Activated CD4-positive, alpha-beta T cell treated with anti-CD3 and anti-CD28 coated beads for 36 hours (primary cell): ENCODE results near the gene ATP5MC2. TPM values are rescaled to one million over a fixed set of nuclear protein-coding genes. Genes with fewer than 3 reads are reported as not detected.
"Not testable (repeated sequence)": the region's sequence is repeated elsewhere in the genome, so short reads cannot be mapped to it uniquely, and the experiment has no call there.

ENCODE experiments used
- ATAC-seq: fragments of 200-7000 bp; cut with Tn5 transposase; one replicate; pipeline ENCODE4 v1.10.0; 2021; ENCODE audit warnings: mild to moderate bottlenecking, moderate library complexity
- CTCF ChIA-PET: fragments of 350-600 bp; sonication (Branson Sonifier 250); formaldehyde crosslinking; loops from one replicate; lab custom pipeline; 2021; ENCODE audit warnings: antibody characterized with exemption; lab: Charles Lee
- POLR2A ChIA-PET: fragments of 350-600 bp; sonication (Branson Sonifier 250); formaldehyde crosslinking; loops from one replicate; lab custom pipeline; 2021; ENCODE audit warnings: antibody characterized with exemption, inconsistent platforms; lab: Charles Lee
- DNase-seq: peaks from one replicate; pipeline ENCODE4 v3.0.0-alpha.2; 2020
- H3K27ac Mint-ChIP-seq: one replicate; pipeline ENCODE4 v1.8.0; 2021; ENCODE audit warnings: mixed read lengths
- H3K27me3 Mint-ChIP-seq: one replicate; pipeline ENCODE4 v1.8.0; 2021; ENCODE audit warnings: mixed read lengths
- H3K36me3 Mint-ChIP-seq: one replicate; pipeline ENCODE4 v1.8.0; 2021; ENCODE audit warnings: low read depth, mixed read lengths
- H3K4me1 Mint-ChIP-seq: one replicate; pipeline ENCODE4 v1.8.0; 2021; ENCODE audit warnings: mixed read lengths
- H3K4me3 Mint-ChIP-seq: one replicate; pipeline ENCODE4 v1.8.0; 2021; ENCODE audit warnings: mild to moderate bottlenecking, moderate library complexity, mixed read lengths
- H3K9me3 Mint-ChIP-seq: one replicate; pipeline ENCODE4 v1.8.0; 2021; ENCODE audit warnings: low read depth, mixed read lengths
- intact Hi-C, 2 experiments: fragments of 100-400 bp; cut with DNase I in 1 of 2; cut with micrococcal nuclease in 1 of 2; formaldehyde crosslinking; loops; one replicate each; pipeline versions ENCODE4 v1.14.2 to v1.15.1; 2022 to 2024; cut with DNase I, micrococcal nuclease
- total RNA-seq, 2 experiments: library from RNA; stranded (reverse); gene quantifications; one replicate each; pipeline ENCODE4 v1.2.3, GENCODE V29; 2021

Gene ATP5MC2
- total RNA-seq, 2 experiments from 2014 or later, result 356 to 415 TPM

DNA sequence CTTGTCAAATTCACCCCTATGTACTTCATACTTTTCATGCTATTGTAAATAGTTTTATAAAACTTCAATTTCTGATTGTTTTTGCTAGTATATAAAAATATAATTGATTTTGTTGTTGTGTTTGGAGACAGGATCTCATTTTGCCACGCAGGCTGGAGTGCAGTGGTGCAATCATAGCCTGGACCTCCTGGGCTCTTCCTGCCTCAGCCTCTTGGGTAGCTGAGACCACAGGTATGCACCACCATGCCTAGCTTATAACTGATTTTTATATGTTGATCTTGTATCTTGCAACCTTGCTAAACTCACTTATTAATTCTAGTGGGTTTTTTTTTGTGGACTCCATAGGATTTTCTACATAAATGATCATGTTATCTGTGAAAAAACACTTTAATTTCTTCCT lies 23.5 kb downstream of the ATP5MC2 start:
- no peaks in the 10 kb centered on the region for H3K4me1 Mint-ChIP-seq
- ATAC-seq, result no peak
- H3K36me3 Mint-ChIP-seq, result no peaks in the 10 kb centered on the region
- H3K27me3 Mint-ChIP-seq, result no peaks in the 10 kb centered on the region
- CTCF ChIA-PET, result interaction anchor here (1.7 kb wide), 1 partner anchor 109 kb away, joined by 6 read pairs; no protein-coding TSS in a partner anchor
- intact Hi-C loops, result no loop called here
- H3K4me3 Mint-ChIP-seq, result no peak overlapping the region
- POLR2A ChIA-PET, result no interaction called here
- H3K27ac Mint-ChIP-seq, result no peak overlapping the region
- no peaks in the 10 kb centered on the region for H3K9me3 Mint-ChIP-seq
- no peak for DNase-seq

DNA sequence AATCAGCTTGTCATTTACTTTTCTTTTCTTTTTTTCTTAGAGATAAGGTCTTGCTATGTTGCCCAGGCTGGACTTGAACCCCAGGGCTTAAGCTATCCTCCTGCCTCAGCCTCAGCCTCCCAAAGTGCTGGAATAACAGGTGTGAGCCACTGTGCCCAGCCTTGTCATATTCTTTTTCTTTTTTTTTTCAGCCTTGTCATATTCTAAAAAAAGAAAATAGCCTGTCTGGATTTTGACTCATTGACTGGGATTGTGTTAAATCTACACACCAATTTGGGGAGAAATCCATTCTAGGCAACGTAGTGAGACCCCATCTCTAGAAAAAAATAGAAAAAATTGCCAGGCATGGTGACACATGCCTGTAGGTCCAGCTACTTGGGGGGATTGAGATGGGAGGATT lies 24.1 kb downstream of the ATP5MC2 start:
- H3K9me3 Mint-ChIP-seq, result no peaks in the 10 kb centered on the region
- H3K4me1 Mint-ChIP-seq, result no peaks in the 10 kb centered on the region
- H3K27me3 Mint-ChIP-seq, result no peaks in the 10 kb centered on the region
- H3K4me3 Mint-ChIP-seq, result no peak overlapping the region
- no peaks in the 10 kb centered on the region for H3K36me3 Mint-ChIP-seq
- ATAC-seq (no peak), DNase-seq (no peak)
- ChIA-PET POLR2A (no interaction called here), CTCF (interaction anchor here (1.1 to 1.7 kb wide), 2 partner anchors 39 to 108 kb away, joined by 3 to 6 read pairs; no protein-coding TSS in a partner anchor)
- intact Hi-C loops, result no loop called here
- H3K27ac Mint-ChIP-seq, result no peak overlapping the region

DNA sequence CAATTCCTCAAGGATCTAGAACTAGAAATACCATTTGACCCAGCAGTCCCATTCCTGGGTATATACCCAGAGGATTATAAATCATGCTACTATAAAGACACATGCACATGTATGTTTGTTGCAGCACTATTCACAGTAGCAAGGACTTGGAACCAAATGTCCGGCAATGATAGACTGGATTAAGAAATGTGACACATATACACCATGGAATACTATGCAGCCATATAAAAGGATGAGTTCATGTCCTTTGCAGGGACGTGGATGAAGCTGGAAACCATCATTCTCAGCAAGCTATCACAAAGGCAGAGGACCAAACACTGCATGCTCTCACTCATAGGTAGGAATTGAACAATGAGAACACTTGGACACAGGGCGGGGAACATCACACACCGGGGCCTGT lies 29.6 kb downstream of the ATP5MC2 start:
- H3K36me3 Mint-ChIP-seq, DNase-seq, H3K9me3 Mint-ChIP-seq, ATAC-seq, H3K27me3 Mint-ChIP-seq, H3K27ac Mint-ChIP-seq, CTCF ChIA-PET, H3K4me3 Mint-ChIP-seq, intact Hi-C loops, H3K4me1 Mint-ChIP-seq, POLR2A ChIA-PET: not testable (repeated sequence)

DNA sequence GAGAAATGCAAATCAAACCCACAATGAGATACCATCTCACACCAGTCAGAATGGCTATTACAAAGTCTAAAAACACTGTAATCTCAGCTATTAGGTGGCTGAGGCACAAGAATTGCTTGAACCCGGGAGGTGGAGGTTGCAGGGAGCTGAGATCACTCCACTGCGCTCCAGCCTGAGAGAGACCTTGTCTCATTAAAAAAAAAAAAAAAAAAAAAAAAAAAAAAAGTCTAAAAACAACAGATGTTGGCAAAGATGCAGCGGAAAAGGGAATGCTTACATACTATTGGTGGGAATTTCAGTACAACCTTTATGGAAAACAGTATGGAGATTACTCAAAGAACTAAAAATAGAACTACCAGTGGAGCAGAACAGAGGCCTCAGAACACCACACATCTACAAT lies 30.7 kb downstream of the ATP5MC2 start:
- ChIA-PET CTCF (no interaction called here), POLR2A (no interaction called here)
- Mint-ChIP-seq H3K27me3 (no peaks in the 10 kb centered on the region), H3K4me3 (no peak overlapping the region), H3K4me1 (no peaks in the 10 kb centered on the region), H3K36me3 (peaks cover 1% of the 10 kb centered on the region), H3K27ac (no peak overlapping the region), H3K9me3 (no peaks in the 10 kb centered on the region)
- intact Hi-C loops, result no loop called here
- ATAC-seq (no peak), DNase-seq (no peak)

DNA sequence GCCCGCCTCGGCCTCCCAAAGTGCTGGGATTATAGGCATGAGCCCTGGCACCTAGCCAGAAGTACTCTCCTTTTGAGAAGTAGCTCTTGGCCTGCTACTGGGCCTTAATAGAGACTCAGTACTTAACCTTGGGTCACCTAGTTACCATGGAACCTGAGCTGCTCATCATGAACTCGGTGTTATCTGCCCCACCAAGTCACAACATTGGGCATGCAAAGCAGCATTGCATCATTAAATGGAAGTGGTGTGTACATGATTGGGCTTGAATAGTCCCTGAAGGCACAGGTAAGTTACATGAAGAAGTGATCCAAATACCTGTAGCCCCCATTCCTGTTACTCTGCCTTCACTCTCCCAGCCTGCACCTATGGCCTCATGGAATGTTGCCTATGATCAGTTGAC lies 31.8 kb downstream of the ATP5MC2 start:
- Mint-ChIP-seq H3K9me3 (no peaks in the 10 kb centered on the region), H3K4me1 (no peaks in the 10 kb centered on the region), H3K4me3 (no peak overlapping the region), H3K27me3 (no peaks in the 10 kb centered on the region), H3K36me3 (peaks cover 1% of the 10 kb centered on the region), H3K27ac (no peak overlapping the region)
- ATAC-seq, result no peak
- ChIA-PET CTCF (interaction anchor here (1.9 kb wide), 1 partner anchor 32 kb away, joined by 5 read pairs; the partner anchor contains the start of gene ATP5MC2), POLR2A (no interaction called here)
- intact Hi-C loops, result no loop called here
- no peak for DNase-seq

DNA sequence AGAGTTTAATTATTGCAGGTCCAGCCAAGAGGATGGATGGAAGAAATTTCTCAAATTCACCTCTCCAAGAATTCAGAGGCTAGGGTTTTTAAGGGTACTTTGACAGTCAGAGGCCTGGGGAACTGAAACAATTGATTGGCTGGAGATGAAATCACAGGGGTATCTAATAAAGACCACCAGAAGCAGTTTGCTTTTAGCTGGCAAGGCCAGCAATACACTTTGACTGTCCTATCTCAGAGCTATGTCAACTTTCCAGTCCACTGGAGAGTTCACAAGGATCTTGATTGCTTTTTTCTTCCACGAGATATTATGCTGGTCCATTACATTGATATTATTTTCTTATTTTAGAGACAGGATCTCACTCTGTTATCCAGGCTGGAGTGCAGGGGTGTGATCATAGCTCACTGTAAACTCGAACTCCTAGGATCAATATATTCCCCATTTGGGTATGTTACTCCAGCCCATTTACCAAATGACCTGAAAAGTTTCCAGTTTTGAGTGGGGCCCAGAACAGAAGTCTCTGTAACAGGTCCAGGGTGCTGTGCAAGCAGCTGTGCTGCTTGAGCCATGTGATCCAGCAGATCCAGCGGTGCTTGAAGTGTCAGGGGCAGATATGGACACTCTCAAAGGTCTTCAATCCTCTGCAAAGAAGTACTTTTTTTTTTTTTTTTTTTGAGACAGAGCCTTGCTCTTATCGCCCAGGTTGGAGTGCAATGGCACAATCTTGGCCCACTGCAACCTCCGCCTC lies 32.5 kb downstream of the ATP5MC2 start:
- ATAC-seq, result no peak

DNA sequence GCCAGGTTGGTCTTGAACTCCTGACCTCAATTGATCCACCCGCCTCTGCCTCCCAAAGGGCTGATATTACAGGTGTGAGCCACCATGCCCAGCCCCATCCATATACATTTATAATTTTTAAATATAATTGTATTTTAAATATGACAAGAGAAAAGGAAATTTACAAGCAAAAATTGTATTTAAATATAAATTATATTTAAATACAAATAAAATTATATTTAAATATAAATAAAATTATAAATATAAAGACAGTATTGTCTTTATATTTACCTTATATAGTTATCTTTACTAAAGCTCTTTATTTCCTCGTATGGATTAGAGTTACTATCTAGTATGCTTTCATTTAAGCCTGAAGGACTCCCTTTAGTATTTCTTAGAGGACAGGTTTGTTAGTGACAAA lies 37.8 kb downstream of the ATP5MC2 start:
- Mint-ChIP-seq H3K27me3 (no peaks in the 10 kb centered on the region), H3K27ac (no peak overlapping the region), H3K4me3 (no peak overlapping the region), H3K9me3 (no peaks in the 10 kb centered on the region), H3K4me1 (no peaks in the 10 kb centered on the region), H3K36me3 (peaks cover 1% of the 10 kb centered on the region)
- intact Hi-C loops, result no loop called here
- ChIA-PET CTCF (no interaction called here), POLR2A (no interaction called here)
- ATAC-seq (no peak), DNase-seq (no peak)

More for the DNA sequence above, 32.5 kb downstream of the ATP5MC2 start:
- Mint-ChIP-seq H3K36me3 (peaks cover 1% of the 10 kb centered on the region), H3K27me3 (no peaks in the 10 kb centered on the region), H3K9me3 (no peaks in the 10 kb centered on the region), H3K4me3 (no peak overlapping the region), H3K4me1 (no peaks in the 10 kb centered on the region), H3K27ac (no peak overlapping the region)
- intact Hi-C loops, result no loop called here
- CTCF ChIA-PET, result interaction anchor here (0.6 to 1.9 kb wide), 2 partner anchors 32 to 349 kb away, joined by 3 to 5 read pairs; partner anchors contain the start of gene ATP5MC2
- no peak for DNase-seq
- POLR2A ChIA-PET, result interaction anchor here (1.0 kb wide), 1 partner anchor 17 kb away, joined by 3 read pairs; the partner anchor contains the start of gene ATF7

DNA sequence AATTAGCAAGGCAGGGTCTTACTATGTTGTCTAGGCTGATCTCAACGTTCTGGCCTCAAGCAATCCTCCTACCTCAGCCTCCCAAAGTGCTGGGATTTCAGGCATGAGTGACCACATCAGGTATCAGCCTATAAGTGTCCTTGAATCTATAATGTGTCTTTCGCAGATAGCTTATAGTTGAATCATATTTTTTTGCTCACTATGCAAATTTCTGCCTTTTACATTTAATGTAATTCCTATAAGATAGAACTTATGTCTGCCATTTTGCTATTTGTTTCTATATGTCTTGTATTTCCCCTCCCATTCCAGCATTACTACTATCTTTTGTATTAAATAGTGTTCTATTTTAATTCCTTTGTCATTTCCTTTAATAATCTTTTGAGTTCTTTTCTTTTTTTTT lies 39.2 kb downstream of the ATP5MC2 start:
- ATAC-seq (no peak), DNase-seq (no peak)
- no peaks in the 10 kb centered on the region for H3K4me1 Mint-ChIP-seq
- ChIA-PET POLR2A (interaction anchor here (0.6 kb wide), 1 partner anchor 40 kb away, joined by 4 read pairs; no protein-coding TSS in a partner anchor), CTCF (interaction anchor here (1.0 kb wide), 1 partner anchor 39 kb away, joined by 3 read pairs; the partner anchor contains the start of gene ATP5MC2)
- H3K27ac Mint-ChIP-seq, result no peak overlapping the region
- no peaks in the 10 kb centered on the region for H3K9me3 Mint-ChIP-seq
- no peaks in the 10 kb centered on the region for H3K36me3 Mint-ChIP-seq
- no peaks in the 10 kb centered on the region for H3K27me3 Mint-ChIP-seq
- H3K4me3 Mint-ChIP-seq, result no peak overlapping the region
- intact Hi-C loops, result no loop called here

DNA sequence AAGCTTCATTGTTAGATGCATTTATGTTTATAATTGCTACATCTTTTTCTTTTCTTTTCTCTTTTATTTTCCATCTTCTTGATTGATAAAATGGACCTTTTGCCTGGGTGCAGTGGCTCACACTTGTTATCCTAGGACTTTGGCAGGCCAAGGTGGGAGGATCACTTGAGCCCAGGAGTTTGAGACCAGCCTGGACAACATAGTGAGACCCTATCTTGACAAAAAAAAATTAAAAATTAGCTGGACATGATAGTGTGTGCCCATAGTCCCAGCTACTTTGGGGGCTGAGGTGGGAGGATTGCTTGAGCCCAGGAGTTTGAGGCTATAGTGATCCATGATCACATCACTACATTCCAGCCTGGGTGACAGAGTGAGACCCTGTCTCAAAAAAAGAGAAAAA lies 40.2 kb downstream of the ATP5MC2 start:
- not testable (repeated sequence) for H3K36me3 Mint-ChIP-seq
- CTCF ChIA-PET, result interaction anchor here (1.0 kb wide), 1 partner anchor 40 kb away, joined by 3 read pairs; the partner anchor contains the start of gene ATP5MC2

DNA sequence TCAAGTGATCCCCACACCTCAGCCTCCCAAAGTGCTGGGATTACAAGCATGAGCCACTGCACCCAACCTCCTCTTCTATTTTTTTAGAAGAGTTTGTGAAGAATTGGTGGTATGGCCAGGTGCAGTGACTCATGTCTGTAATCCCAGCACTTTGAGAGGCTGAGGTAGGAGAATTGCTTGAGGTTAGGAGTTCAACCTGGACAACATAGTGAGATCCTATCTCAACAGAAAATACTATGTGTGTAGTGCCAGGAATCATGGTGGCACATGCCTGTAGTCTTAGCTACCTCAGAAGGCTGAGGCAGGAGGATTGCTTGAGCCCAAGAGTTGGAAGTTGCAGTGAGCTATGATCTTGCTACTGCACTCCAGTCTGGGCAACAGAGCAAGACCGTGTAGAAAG lies 44.2 kb downstream of the ATP5MC2 start:
- no peaks in the 10 kb centered on the region for H3K36me3 Mint-ChIP-seq
- ATAC-seq (no peak), DNase-seq (no peak)
- no peaks in the 10 kb centered on the region for H3K9me3 Mint-ChIP-seq
- H3K27me3 Mint-ChIP-seq, result no peaks in the 10 kb centered on the region
- H3K27ac Mint-ChIP-seq, result no peak overlapping the region
- ChIA-PET CTCF (no interaction called here), POLR2A (no interaction called here)
- intact Hi-C loops, result no loop called here
- H3K4me1 Mint-ChIP-seq, result peaks cover 7% of the 10 kb centered on the region
- no peak overlapping the region for H3K4me3 Mint-ChIP-seq

More for the DNA sequence above, 40.2 kb downstream of the ATP5MC2 start:
- H3K27ac Mint-ChIP-seq, DNase-seq, H3K4me1 Mint-ChIP-seq, POLR2A ChIA-PET, H3K4me3 Mint-ChIP-seq, ATAC-seq, H3K9me3 Mint-ChIP-seq, H3K27me3 Mint-ChIP-seq, intact Hi-C loops: not testable (repeated sequence)

DNA sequence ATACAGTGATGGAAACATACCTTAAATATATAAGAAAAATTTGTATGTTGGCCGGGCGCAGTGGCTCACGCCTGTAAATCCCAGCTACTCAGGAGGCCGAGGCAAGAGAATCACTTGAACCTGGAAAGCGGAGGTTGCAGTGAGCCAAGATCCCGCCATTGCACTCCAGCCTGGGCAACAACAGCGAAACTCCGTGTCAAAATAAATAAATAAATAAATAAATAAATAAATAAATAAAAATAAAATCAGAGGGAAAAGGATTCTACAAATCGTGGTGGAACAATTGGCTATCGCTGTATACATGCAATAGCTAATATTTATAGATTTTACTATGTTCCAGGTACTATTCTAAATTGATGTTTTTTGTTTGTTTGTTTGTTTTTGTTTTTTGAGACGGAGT lies 48.0 kb downstream of the ATP5MC2 start:
- ATAC-seq (no peak), DNase-seq (no peak)
- ChIA-PET CTCF (interaction anchor here (0.6 to 2.7 kb wide), 5 partner anchors 10 to 446 kb away, joined by 3 to 11 read pairs (median 5); partner anchors contain the start of gene ATP5MC2), POLR2A (no interaction called here)
- Mint-ChIP-seq H3K9me3 (no peaks in the 10 kb centered on the region), H3K4me1 (peaks cover 30% of the 10 kb centered on the region), H3K27ac (no peak overlapping the region), H3K27me3 (no peaks in the 10 kb centered on the region), H3K4me3 (no peak overlapping the region), H3K36me3 (no peaks in the 10 kb centered on the region)
- intact Hi-C loops, result loop anchor here (2.0 to 5.0 kb wide), 4 partner anchors 66 to 561 kb away; partner anchors contain the start of gene SMUG1 (in 1 of the 2)
